GM15510 (cell line): Measurements from ENCODE around the gene NRCAM.

Experiments used
- POLR2A ChIP-seq: IDR thresholded peaks from 3 replicates; pipeline ENCODE4 v1.6.1; 2011; ENCODE audit warnings: borderline replicate concordance; ENCODE audit not compliant: insufficient read length; ENCODE audit errors: extremely low read depth

NRCAM gene

DNA sequence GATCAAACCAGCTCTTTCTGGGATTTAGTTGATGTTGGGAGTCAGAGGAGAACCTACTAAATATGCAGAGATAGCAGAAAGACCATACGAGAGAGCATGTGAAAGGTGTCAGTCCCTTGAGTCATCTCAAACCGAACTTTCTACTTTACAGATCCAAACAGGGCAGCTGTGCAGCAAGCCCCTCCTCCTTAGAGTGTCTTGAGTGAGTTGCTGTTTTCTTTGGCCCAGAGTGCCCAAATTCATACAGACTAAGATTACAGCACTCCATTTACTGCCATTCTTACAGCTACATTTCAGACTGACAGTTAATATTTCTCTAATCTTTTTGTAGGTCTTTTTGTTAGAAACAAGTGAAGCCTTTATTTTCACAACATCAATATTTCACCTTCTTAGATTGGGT lies 53.4 kb downstream of the NRCAM start:
- TF ChIP-seq POLR2A: no peak

DNA sequence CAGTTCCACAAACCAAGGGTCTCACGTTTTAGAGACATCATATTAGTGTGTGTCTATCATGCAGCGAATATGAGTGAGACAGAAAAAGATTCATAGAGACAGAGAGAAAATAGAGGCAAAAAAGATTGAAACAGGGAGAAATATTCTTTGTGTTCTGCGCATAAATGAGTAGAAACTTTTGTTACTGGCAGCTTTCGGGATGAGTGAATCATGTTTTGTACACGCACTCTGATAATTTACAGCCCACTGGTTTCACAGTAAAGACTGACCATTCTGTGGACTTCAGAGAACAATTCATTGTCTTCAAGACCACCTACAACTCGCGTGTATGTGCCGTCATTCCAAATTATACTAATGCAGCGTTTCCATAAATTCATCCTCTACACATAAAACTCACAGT lies 60.2 kb downstream of the NRCAM start:
- TF ChIP-seq POLR2A: no peak

DNA sequence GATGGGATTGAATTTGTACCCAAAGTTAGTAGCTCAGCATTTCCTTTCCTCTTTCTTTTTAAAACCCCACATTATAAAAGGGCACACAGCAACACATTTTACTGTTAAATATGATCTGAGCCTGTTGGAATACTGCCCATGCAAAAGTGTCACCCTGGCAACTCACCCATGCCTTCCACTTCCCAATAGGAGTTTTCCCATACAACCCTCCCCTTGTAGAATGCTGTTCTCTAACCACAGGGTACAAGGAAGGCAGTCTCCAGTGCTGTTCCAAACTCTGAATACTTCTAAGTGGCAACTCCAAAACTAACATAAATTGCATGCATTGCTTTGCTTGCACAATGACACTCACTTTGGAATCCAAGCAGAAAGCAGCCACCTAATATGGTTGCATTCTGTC lies 60.8 kb downstream of the NRCAM start:
- TF ChIP-seq POLR2A: no peak

DNA sequence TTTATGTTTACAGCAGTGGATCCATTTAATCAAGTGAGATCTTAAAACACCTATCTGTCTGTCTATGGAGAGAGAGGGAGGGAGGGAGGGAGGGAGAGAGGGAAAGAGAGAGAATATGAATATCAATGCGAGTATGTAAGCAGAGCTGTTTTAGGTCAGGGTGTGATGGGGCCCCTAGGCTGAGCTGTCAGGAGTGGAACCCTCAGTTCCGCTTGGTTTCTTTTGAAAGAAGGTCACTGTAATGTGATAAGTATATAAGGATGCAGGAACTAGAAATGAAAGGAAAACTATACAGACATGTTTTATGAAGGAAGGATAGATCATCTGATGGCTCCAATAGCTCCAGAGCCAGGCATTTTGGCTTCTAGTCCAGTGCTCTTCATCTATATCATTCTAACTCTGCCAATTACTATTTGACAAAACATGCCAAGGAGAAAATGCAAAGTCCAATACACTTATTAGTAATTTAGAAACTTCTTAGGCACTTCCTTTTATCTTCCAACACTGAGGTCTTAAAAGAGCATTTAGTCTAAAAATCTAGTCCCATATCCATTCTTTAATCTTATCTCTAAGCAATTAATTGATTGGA lies 70.3 kb downstream of the NRCAM start:
- no peak for TF ChIP-seq POLR2A

DNA sequence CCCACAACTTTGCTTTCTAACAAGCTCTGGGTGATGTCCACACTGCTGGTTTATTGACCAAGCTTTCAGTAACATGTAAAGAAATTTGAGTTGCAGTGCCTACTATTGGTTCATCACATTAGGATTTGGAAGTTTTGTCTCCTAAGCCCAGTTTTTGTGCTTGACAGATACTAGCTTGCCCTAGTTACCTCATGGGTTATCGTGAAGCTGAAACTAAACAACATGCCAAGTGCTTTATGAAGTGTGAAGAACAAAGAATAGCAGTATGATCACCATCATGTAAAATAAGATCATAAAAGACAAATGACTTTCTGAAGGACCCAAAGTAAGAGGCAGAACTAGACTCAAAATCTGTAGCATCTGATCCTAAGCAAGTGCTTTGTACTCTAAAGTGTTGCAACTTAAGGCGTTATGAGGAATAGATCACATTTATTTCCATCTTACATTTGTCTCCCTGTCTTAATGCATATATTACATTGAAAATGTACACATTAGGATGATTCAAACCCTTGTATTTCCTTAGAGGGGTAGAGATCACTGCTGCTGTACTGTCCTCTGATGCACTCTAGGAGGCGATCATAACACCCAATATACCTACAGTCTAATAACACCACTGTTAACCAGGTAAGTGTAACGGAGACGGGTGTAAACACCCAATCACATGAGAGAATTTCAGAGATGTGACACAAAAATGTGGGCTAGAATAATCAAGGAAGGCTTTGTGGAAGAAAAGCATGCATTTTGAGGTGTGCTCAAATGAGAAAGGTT lies 71.3 kb downstream of the NRCAM start:
- no peak for TF ChIP-seq POLR2A

DNA sequence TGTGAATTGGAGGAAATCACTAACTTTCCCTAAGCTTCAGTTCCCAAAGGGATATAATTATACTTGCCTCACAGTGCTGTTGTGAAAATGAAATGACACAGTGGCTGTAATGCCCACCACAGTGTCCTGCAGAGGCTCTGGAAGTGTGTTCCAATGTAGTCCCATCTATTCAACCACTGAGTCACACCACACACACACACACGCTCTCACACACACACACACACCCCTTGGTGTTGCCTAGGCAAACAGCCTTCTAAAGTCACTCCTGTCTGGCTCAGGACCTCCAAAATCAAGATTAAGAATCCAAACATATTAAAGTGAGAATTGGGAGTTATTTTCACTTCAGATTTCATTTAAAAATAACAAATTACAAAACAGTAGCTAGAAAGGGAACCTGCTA lies 73.3 kb downstream of the NRCAM start:
- no peak for TF ChIP-seq POLR2A

DNA sequence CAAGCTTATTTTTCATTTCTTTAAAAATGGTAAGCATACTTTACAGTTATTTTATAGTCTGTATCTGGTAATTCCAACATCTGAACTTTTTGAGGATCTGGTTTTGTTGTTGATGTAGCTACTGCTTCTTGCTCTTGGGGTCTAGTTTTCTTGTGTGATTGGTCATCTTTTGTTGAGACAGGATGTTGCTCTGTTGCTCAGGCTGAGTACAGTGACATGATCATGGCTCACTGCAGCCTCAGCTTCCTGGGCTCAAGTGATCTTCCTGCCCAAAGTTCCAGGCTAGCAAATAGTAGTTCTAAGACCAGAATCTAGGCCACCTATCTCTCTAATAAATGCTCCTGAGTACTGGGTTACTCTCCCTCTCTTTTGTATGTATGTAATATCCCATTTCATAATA lies 75.7 kb downstream of the NRCAM start:
- no peak for TF ChIP-seq POLR2A

DNA sequence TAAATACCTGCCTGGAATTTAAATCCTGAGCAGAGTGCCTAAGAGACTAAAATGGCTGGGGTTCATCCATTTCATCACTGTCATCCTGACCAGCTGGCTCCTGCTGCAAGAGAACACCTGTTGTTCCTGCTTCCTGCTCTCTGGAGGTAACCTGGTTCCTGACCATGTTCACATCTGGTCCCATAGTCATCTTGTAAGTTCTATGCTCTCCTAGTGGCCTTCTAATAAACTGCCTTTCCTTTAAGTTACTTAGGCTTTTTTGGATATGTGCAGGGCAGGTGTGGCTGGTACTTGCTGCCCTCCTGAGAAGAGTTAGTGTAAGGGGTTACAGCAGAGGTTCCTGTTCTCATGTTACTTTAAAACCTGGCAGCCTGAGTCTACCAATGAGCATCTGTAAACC lies 80.0 kb downstream of the NRCAM start:
- no peak for TF ChIP-seq POLR2A

DNA sequence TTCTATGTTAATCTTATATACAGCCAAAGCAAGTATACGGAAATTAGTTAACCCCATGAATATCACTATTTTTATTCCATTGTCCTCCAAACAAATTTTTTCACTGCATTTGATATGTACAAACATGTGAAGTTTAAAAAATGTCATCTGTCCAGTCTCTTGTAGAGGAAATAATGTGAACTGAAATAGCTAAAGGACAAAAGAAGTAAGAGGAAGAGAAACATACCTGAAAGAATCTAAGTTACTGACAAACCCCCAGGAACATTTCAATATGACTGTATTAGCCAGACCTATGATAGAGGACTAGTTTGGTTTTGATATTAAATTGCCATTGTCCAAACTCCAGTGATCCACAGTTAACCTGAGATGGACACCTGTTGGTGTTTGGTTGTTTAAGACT lies 80.6 kb downstream of the NRCAM start:
- TF ChIP-seq POLR2A: no peak

DNA sequence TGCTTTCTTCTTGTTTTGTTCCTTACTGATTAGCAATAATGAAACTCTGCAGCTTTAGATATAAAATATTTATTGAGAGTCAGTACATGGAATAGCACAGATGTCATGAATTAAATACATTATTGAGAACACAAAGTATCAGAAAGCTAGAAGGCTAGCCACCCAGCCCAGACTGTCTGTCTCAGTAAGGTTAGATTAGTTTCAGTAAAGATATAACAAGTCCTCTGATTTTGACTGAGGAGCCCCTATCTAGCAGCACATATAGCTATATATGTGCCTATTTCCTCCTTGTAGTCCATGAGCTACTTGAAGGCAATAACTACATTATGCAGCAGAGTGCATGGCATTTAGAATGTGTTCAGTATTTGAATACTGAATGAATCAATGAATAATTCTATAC lies 81.3 kb downstream of the NRCAM start:
- TF ChIP-seq POLR2A: no peak

DNA sequence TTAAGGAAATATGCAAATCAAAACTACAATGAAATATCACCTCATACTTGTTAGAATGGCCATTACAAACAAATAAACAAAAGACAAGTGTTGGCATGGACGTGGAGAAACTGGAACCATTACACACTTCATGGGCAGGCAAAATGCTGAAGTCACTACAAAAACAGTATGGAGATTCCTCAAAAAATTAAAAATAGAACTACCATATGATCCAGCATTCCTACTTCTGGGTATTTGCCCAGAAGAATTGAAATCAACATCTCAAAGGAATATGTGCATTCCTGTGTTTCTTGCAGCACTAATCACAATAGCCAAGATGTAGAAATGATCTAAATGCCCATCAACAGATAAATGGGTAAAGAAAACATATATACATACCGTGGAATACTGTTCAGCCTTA lies 83.6 kb downstream of the NRCAM start:
- no peak for TF ChIP-seq POLR2A

DNA sequence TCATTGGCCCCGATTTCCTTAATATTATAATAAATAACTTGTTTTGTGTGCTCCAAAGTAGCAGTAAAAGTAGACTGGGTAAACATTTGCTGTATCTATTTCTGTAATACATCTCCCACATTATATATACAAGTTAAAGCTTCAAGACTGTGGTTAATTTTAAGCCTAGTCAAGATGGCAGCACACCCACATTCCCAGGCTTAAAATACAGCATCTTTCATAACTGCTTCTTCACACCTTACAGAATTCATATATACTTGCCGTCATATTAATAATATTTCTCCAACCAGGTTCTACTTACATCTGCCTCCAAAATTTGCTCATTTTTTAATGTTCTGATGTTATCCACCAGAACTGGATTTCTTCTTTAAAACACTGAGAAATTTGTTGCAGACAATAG lies 85.6 kb downstream of the NRCAM start:
- TF ChIP-seq POLR2A: no peak

DNA sequence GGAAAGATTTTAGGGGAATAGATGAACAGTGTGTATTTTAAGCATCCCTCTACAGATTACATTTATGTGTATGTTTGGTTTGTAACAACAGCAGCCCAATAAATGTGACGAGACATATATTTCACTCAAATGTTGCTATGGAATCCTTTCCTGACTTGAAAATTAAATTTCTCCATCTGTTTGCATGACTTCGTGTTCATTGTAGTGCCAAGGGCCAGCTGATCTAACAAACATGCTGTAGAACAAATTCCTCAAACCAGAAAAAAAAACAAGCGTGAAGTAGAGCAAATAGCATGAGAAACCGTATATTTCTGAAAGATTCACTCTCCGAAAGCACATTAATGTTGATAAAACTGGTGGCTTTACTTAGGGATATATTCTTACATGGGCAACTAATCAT lies 87.8 kb downstream of the NRCAM start:
- no peak for TF ChIP-seq POLR2A

DNA sequence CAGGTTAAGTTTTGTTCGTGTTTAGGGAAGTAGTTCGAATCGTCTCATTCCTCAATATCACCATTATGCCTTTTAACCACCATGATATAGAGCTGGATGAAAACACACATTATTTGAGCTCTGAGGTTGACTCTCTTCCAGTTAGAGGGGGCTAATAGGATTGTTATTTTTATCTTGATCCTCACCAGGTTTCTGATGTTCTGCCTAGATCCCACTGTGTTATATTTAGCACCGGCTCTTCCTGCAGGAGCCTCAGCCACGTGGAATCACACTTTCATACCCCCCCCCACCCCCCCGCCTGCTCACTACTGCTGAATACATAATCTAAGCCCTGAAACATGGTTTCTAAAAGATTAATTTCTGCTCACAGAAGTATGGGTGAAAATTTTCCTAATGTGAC lies 88.3 kb downstream of the NRCAM start:
- TF ChIP-seq POLR2A: no peak

DNA sequence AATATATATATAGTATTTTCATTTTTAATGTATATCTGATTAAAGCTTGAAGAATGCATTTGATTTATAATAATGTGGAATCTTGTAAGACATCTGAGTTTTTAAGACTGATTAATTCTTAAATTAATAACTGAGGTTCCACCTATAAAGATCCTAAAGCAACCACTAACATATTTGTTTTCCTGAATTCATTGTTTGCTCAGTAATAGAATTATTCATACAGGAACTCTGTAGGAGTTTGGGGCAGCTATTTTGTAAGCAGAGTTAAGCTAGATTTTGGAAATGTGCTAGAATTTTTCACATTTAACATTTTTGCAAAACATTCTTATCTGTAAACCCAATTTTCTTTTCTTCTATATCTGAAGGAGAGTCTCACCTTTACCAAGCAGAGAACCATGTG lies 88.9 kb downstream of the NRCAM start:
- no peak for TF ChIP-seq POLR2A

DNA sequence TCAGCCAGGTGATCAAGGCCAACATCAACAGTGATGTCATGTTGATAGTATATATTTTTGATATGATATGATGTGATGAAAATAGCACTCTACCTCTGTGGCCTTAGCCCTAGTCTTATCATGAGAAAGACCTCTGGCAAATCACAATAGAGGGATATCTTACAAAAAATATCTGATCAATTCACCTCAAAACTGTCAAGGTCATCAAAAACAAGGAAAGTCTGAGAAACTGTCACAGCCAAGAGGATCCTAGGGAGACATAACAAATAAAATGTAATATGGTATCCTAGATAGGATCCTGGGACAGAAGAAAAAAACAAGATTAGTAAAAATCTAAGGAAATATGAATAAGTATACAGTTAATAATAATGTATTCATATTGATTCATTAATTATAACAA lies 92.6 kb downstream of the NRCAM start:
- TF ChIP-seq POLR2A: no peak
